T-helper 2 cell treated with Interferon-gamma antibody and Interleukin-4, amounts not matched to agents 5 μg/mL and 100 μg/mL, for 36 hours (primary cell): ENCODE results near the gene TBC1D8B.

ENCODE experiments used
- DNase-seq: peaks from one replicate; pipeline ENCODE4 v3.0.0; 2021; ENCODE audit warnings: low spot score
- H3K27ac Mint-ChIP-seq: one replicate; pipeline ENCODE4 v1.8.0; 2021; ENCODE audit warnings: mild to moderate bottlenecking, mixed read lengths
- H3K27me3 Mint-ChIP-seq: one replicate; pipeline ENCODE4 v1.8.0; 2021; ENCODE audit warnings: low read depth, mixed read lengths
- H3K36me3 Mint-ChIP-seq: one replicate; pipeline ENCODE4 v1.8.0; 2021; ENCODE audit warnings: low read depth, mixed read lengths
- H3K4me1 Mint-ChIP-seq: one replicate; pipeline ENCODE4 v1.8.0; 2021; ENCODE audit warnings: low read depth, mixed read lengths
- H3K4me3 Mint-ChIP-seq: one replicate; pipeline ENCODE4 v1.8.0; 2022; ENCODE audit warnings: mild to moderate bottlenecking, moderate library complexity, mixed read lengths
- H3K9me3 Mint-ChIP-seq: one replicate; pipeline ENCODE4 v1.8.0; 2021; ENCODE audit warnings: mixed read lengths

TBC1D8B gene

DNA sequence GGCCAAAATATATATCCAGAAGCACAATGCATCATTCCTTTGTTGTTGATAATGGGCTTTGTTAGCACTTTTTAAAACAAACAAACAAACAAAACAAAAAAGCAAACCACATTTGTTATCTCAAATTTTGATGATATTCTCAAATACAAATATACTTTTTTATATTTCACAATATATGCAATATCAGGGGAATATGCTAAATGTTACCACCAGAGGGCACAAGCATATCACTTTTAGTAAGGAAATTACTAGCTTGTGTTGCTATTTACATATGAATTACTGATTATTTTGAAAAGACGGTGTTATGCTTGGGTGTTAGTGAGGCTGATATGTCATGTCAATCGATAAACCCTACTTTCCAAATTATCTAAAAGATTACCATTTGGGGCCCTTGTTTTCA is 71.6 kb downstream of the TBC1D8B start:
- Mint-ChIP-seq H3K4me1 (no peaks in the 10 kb centered on the region), H3K27me3 (no peaks in the 10 kb centered on the region), H3K4me3 (no peak overlapping the region), H3K27ac (no peak overlapping the region), H3K36me3 (no peaks in the 10 kb centered on the region), H3K9me3 (no peaks in the 10 kb centered on the region)
- DNase-seq = no peak

GRCh38 chrX:106875151-106875550 is 72.7 kb downstream of the TBC1D8B start:
- Mint-ChIP-seq H3K27me3 (no peaks in the 10 kb centered on the region), H3K4me1 (no peaks in the 10 kb centered on the region), H3K9me3 (no peaks in the 10 kb centered on the region), H3K27ac (no peak overlapping the region), H3K4me3 (no peak overlapping the region), H3K36me3 (no peaks in the 10 kb centered on the region)
- DNase-seq = no peak

GRCh38 chrX:106889468-106889867 is 87.0 kb downstream of the TBC1D8B start:
- H3K4me3 Mint-ChIP-seq = no peak overlapping the region
- no peaks in the 10 kb centered on the region for H3K9me3 Mint-ChIP-seq
- DNase-seq = no peak
- H3K27me3 Mint-ChIP-seq = peaks cover 3% of the 10 kb centered on the region
- H3K4me1 Mint-ChIP-seq = no peaks in the 10 kb centered on the region
- H3K27ac Mint-ChIP-seq = no peak overlapping the region
- no peaks in the 10 kb centered on the region for H3K36me3 Mint-ChIP-seq

DNA sequence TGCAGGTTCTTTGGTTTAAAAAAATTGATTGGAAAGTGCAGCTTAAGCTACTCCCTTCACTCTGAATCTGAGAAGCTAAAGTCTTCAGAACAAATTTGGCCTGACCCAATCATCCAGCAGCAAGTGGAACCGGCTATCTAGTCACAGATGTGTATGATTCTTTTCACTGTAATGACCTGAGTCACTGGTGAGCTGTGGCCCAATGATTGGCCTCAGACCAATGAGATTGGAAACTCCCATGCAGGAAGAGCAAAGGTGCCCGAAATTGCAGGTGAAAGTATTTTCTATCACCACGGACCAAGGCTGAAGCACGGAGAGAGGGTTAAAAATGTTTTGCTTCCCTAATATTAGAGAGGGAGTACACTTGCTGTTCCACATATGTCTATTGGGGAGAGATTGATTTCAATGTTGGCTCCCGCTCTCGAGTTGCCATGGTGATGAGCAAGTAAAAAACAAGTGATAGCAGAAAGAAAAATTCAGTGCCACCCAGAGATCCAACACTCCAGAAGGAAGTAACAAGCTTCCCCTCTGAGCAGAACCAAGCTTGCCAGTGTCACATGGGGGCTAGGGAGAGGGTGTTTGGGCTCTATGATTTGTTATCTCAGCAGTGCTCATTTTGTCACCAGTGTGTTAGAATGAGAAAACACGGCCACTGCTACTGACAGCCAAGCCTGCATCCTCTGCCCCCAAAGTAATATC is 89.4 kb downstream of the TBC1D8B start:
- Mint-ChIP-seq H3K9me3 (no peaks in the 10 kb centered on the region), H3K4me3 (no peak overlapping the region), H3K27me3 (peaks cover 3% of the 10 kb centered on the region), H3K4me1 (no peaks in the 10 kb centered on the region), H3K27ac (no peak overlapping the region), H3K36me3 (no peaks in the 10 kb centered on the region)
- DNase-seq = no peak

DNA sequence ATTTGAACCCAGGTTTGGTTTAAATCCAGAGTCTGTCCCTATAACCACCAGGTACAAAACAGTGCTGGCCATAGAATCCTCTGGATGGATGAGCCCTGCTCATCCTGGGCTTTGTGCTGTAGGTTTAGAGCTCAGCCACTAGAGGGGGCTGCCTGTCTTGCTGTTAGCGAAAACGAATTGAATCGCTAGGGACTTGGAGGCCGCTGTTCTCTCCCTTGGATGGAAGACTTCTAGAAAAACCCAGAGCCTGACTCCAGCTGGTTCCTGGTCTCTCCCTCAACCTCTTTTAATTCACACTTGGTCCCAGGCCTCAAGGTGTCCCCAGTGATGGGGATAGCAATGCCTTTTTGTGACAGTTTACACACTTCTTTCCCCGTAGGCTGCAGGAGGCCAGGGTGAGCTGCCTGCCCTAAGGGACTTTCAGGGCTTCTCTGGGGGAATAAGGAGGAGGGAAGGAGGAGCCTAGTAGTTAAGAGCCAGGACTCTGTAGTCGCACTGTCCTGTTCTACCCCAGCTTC is 92.0 kb downstream of the TBC1D8B start:
- Mint-ChIP-seq H3K27ac (no peak overlapping the region), H3K36me3 (no peaks in the 10 kb centered on the region)

DNA sequence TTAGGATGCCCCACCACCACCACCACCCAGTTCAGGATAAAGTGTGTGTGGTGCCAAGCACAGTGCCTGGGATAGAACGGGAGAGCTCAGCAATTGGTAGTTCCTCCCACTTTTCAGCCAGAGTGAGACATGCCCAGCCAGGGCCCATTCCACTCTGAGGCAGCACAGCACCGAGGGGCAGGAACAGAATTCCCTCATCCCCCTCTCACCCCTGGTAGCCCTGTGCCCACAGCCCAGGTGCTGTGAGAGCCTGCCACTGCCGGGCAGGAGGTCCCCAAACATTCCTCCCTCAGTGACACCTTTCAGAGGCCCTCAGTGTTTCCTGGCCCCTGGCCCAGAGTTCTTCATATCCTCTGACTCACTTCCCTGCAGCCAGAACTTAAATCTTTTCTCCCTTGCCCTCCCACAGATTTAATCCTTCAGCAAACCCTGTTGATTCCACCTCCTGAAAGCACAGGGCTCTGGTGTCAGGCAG is 92.5 kb downstream of the TBC1D8B start:
- Mint-ChIP-seq H3K36me3 (no peaks in the 10 kb centered on the region), H3K27ac (no peak overlapping the region), H3K9me3 (no peaks in the 10 kb centered on the region), H3K27me3 (no peaks in the 10 kb centered on the region), H3K4me3 (no peak overlapping the region), H3K4me1 (no peaks in the 10 kb centered on the region)
- DNase-seq = no peak

More for the DNA sequence above, 92.0 kb downstream of the TBC1D8B start:
- peaks cover 3% of the 10 kb centered on the region for H3K27me3 Mint-ChIP-seq
- no peaks in the 10 kb centered on the region for H3K4me1 Mint-ChIP-seq
- no peaks in the 10 kb centered on the region for H3K9me3 Mint-ChIP-seq
- peak; percentile 4 for DNase-seq
- H3K4me3 Mint-ChIP-seq = no peak overlapping the region

GRCh38 chrX:106897259-106897658 is 94.8 kb downstream of the TBC1D8B start:
- H3K27me3 Mint-ChIP-seq = no peaks in the 10 kb centered on the region
- no peak overlapping the region for H3K27ac Mint-ChIP-seq
- no peak for DNase-seq
- H3K36me3 Mint-ChIP-seq = no peaks in the 10 kb centered on the region
- no peaks in the 10 kb centered on the region for H3K9me3 Mint-ChIP-seq
- H3K4me1 Mint-ChIP-seq = no peaks in the 10 kb centered on the region
- H3K4me3 Mint-ChIP-seq = no peak overlapping the region

- peak; percentile 3 for DNase-seq
- Mint-ChIP-seq H3K27me3 (no peaks in the 10 kb centered on the region), H3K36me3 (no peaks in the 10 kb centered on the region), H3K27ac (no peak overlapping the region), H3K9me3 (no peaks in the 10 kb centered on the region), H3K4me1 (no peaks in the 10 kb centered on the region), H3K4me3 (no peak overlapping the region)
These were observed 96.0 kb downstream of the TBC1D8B start for GRCh38 chrX:106898462-106898861.

- Mint-ChIP-seq H3K36me3 (no peaks in the 10 kb centered on the region), H3K27me3 (no peaks in the 10 kb centered on the region), H3K27ac (no peak overlapping the region), H3K9me3 (no peaks in the 10 kb centered on the region), H3K4me3 (no peak overlapping the region), H3K4me1 (no peaks in the 10 kb centered on the region)
- DNase-seq = no peak
These were observed 96.8 kb downstream of the TBC1D8B start for GRCh38 chrX:106899276-106899675.

DNA sequence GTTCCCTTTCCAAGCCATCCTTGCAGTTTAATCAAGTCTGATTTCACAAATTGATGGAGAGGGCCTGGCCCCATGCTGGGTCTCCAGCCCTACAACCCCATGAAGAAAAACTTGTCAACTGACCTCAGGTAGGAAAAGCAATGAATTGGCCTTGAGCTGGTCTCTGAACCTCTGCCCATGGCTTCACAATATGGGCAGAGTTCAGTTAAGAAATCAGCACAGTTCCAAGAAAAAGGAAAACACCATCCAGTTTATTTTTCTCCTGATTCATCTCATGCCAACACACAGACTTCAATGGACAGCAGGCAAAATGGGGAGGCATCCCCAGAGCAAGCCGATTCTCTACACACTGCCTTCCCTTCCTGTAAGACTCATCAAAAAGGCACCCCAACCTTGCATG is 97.4 kb downstream of the TBC1D8B start:
- H3K36me3 Mint-ChIP-seq = no peaks in the 10 kb centered on the region
- no peak overlapping the region for H3K27ac Mint-ChIP-seq
- no peaks in the 10 kb centered on the region for H3K27me3 Mint-ChIP-seq
- H3K4me1 Mint-ChIP-seq = no peaks in the 10 kb centered on the region
- no peaks in the 10 kb centered on the region for H3K9me3 Mint-ChIP-seq
- no peak for DNase-seq
- no peak overlapping the region for H3K4me3 Mint-ChIP-seq

DNA sequence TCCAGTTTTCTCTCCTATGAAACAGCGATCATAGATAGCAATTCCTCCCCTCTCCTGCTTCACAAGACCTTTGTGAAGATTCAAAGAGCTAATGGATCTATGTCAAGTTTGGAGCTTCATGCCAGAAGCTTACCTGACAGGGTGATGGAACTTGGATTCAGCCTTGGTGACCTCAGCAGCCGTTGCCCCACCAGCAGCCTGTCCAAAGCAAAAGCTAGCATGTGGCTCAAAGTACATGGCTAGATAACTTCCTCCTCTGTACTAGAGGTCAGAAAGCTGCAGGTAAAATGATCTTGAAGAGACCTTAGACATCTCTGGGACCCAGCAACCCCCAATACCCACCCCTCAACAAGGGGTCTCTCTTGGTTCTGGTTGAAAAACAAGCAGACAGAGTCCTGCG is 98.9 kb downstream of the TBC1D8B start:
- no peaks in the 10 kb centered on the region for H3K36me3 Mint-ChIP-seq

GRCh38 chrX:106901781-106902219 is 99.3 kb downstream of the TBC1D8B start:
- Mint-ChIP-seq H3K9me3 (no peaks in the 10 kb centered on the region), H3K27ac (no peak overlapping the region), H3K36me3 (no peaks in the 10 kb centered on the region), H3K27me3 (no peaks in the 10 kb centered on the region), H3K4me3 (no peak overlapping the region), H3K4me1 (no peaks in the 10 kb centered on the region)
- no peak for DNase-seq

More for the DNA sequence above, 98.9 kb downstream of the TBC1D8B start:
- Mint-ChIP-seq H3K27ac (no peak overlapping the region), H3K27me3 (no peaks in the 10 kb centered on the region), H3K4me3 (no peak overlapping the region), H3K9me3 (no peaks in the 10 kb centered on the region), H3K4me1 (no peaks in the 10 kb centered on the region)
- DNase-seq = no peak

DNA sequence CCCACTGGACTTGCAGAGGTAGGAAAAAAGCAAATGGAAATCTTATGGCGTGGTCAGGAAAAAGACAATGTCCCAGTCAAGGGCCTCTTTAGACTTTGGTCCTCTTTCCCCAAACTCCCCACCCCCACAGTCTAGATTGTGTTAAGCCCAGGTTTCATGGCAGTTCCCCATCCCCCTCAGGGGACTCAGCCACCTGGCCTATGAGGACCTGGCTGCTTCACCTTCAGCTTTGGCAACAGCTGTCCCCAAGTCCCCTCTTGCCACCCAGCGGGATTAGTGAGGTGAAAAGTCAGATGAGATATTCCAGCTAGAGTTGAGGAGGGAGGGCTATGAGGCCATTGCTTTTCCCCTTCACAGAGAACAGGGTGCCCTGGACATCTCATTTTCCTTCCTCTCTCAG is 100.2 kb downstream of the TBC1D8B start:
- Mint-ChIP-seq H3K36me3 (no peaks in the 10 kb centered on the region), H3K4me1 (no peaks in the 10 kb centered on the region), H3K27me3 (no peaks in the 10 kb centered on the region), H3K9me3 (no peaks in the 10 kb centered on the region), H3K4me3 (no peak overlapping the region), H3K27ac (no peak overlapping the region)
- DNase-seq = no peak

GRCh38 chrX:106903291-106903824 is 100.9 kb downstream of the TBC1D8B start, which contains the start of gene RIPPLY1:
TSS of gene RIPPLY1 (minus strand) at chrX:106903341. CDS start at chrX:106903287, 54 bp downstream.
- Mint-ChIP-seq H3K27ac (no peak within 1 kb of the TSS), H3K9me3 (no peaks in the 10 kb centered on the region), H3K4me1 (no peaks in the 10 kb centered on the region), H3K36me3 (no peaks in the 10 kb centered on the region), H3K4me3 (no peak within 1 kb of the TSS), H3K27me3 (no peaks in the 10 kb centered on the region)
- no peak for DNase-seq
